Erythroblast (primary cell): ENCODE results near the gene PTGR3.

Experiments used
- GATA1 ChIP-seq: IDR thresholded peaks from 2 replicates; pipeline ENCODE4 v1.6.1; 2011; ENCODE audit warnings: low read depth, mild to moderate bottlenecking, control low read depth, low read length, moderate library complexity
- POLR2A ChIP-seq: IDR thresholded peaks from 2 replicates; pipeline ENCODE4 v1.6.1; 2011; ENCODE audit warnings: mild to moderate bottlenecking, low read length

- TF ChIP-seq POLR2A (no peak), GATA1 (no peak)
These were observed 20.0 kb upstream of the PTGR3 start for GRCh38 chr18:75228967-75229366.
